Mesendoderm (in vitro differentiated cells): ENCODE data around the gene PHPT1.
"Not testable (repeated sequence)": the region's sequence is repeated elsewhere in the genome, so short reads cannot be mapped to it uniquely, and the experiment has no call there.

ENCODE experiments used
- DNase-seq: peaks from one replicate; pipeline ENCODE4 v3.0.0; 2013
- H2AK5ac ChIP-seq: 2 replicates; pipeline ENCODE4 v1.6.1; 2013; ENCODE audit warnings: low read length, inconsistent platforms
- H2BK120ac ChIP-seq: 2 replicates; pipeline ENCODE4 v1.6.1; 2013; ENCODE audit warnings: low read depth, mild to moderate bottlenecking, low read length, moderate library complexity, mixed read lengths
- H2BK15ac ChIP-seq: replicated peaks from 2 replicates; pipeline ENCODE4 v1.6.1; 2013; ENCODE audit warnings: low read depth, mild to moderate bottlenecking, moderate library complexity
- H2BK5ac ChIP-seq: 2 replicates; pipeline ENCODE4 v1.6.1; 2013; ENCODE audit warnings: low read length, inconsistent platforms
- H3K18ac ChIP-seq: 2 replicates; pipeline ENCODE4 v1.6.1; 2013; ENCODE audit warnings: mild to moderate bottlenecking, low read length, mixed read lengths
- H3K23ac ChIP-seq: one replicate; pipeline ENCODE4 v1.6.1; 2013; ENCODE audit warnings: low read length
- H3K27ac ChIP-seq: 2 replicates; pipeline ENCODE4 v1.5.1; 2013; ENCODE audit warnings: low read depth, mild to moderate bottlenecking, inconsistent platforms, low read length, moderate library complexity
- H3K27me3 ChIP-seq: 2 replicates; pipeline ENCODE4 v1.6.1; 2013; ENCODE audit warnings: low read length, control low read depth, mild to moderate bottlenecking, inconsistent platforms; ENCODE audit not compliant: insufficient read depth, poor library complexity
- H3K36me3 ChIP-seq: 2 replicates; pipeline ENCODE4 v1.6.1; 2013; ENCODE audit warnings: low read length, inconsistent platforms; ENCODE audit not compliant: control insufficient read depth, insufficient read depth
- H3K4ac ChIP-seq: one replicate; pipeline ENCODE4 v1.6.1; 2013; ENCODE audit warnings: low read depth, mild to moderate bottlenecking, low read length, moderate library complexity
- H3K4me1 ChIP-seq: 2 replicates; pipeline ENCODE4 v1.6.1; 2013; ENCODE audit warnings: low read depth, low read length, inconsistent platforms; ENCODE audit not compliant: control insufficient read depth
- H3K4me2 ChIP-seq: 2 replicates; pipeline ENCODE4 v1.6.1; 2013; ENCODE audit warnings: low read length
- H3K4me3 ChIP-seq: 2 replicates; pipeline ENCODE4 v1.5.1; 2013; ENCODE audit warnings: mild to moderate bottlenecking, low read length
- H3K56ac ChIP-seq: one replicate; pipeline ENCODE4 v1.6.1; 2013; ENCODE audit warnings: low read length
- H3K79me1 ChIP-seq: 2 replicates; pipeline ENCODE4 v1.6.1; 2013; ENCODE audit warnings: low read length, inconsistent platforms
- H3K79me2 ChIP-seq: 2 replicates; pipeline ENCODE4 v1.6.1; 2013; ENCODE audit warnings: mild to moderate bottlenecking, low read length; ENCODE audit not compliant: control insufficient read depth, insufficient read depth
- H3K9ac ChIP-seq: 2 replicates; pipeline ENCODE4 v1.6.1; 2013; ENCODE audit warnings: low read length, inconsistent platforms
- H4K5ac ChIP-seq: one replicate; pipeline ENCODE4 v1.6.1; 2013; ENCODE audit warnings: low read length
- H4K8ac ChIP-seq: one replicate; pipeline ENCODE4 v1.6.1; 2013; ENCODE audit warnings: low read depth, mild to moderate bottlenecking, control low read depth, low read length, moderate library complexity
- WGBS: extraction: QIAGEN DNeasy Blood & Tissue Kit; methylation state at CpG from one replicate; pipeline ENCODE4 v1.1.7; 2013; ENCODE audit warnings: low lambda C conversion rate, missing lambda C conversion rate; ENCODE audit not compliant: insufficient coverage; ENCODE audit errors: extremely low coverage; 5-methylcytosine and 5-hydroxymethylcytosine counted together

PHPT1 gene

DNA sequence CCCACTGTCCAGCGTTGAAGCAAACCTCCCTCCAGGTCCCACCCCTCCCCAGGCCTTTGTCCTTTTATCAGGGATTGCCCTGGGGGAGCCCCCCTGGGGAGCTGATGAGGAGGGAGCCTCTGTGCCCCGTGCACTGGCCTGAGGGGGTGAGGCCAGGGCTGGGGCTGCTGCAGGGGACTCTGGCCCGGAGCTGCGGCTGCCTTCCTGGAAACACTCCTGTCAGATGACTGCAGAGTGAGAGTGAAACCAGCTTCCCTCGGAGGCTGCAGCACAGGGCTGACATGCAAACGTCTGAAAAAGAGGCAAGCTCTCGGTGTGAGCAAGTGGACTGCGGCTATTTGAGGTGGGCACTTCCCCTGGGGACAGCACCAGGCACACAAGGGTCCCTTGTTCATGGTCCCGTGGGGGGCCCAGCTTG is 32.5 kb downstream of the PHPT1 start:
- no peaks in the 10 kb centered on the region for H3K79me1 ChIP-seq
- WGBS: no CpG with 5 or more reads among the region's 9 CpGs
- no peak overlapping the region for H2BK5ac ChIP-seq
- no peaks in the 10 kb centered on the region for H3K36me3 ChIP-seq
- H3K4me3 ChIP-seq: no peak overlapping the region
- no peak overlapping the region for H2BK15ac ChIP-seq
- no peak overlapping the region for H3K4ac ChIP-seq
- no peak overlapping the region for H2AK5ac ChIP-seq
- peak overlapping the region; percentile 15 for H3K56ac ChIP-seq
- H3K18ac ChIP-seq: no peak overlapping the region
- H3K9ac ChIP-seq: no peak overlapping the region
- DNase-seq: peak; percentile 25
- no peak overlapping the region for H2BK120ac ChIP-seq
- peaks cover under 1% of the 10 kb centered on the region for H3K79me2 ChIP-seq
- no peaks in the 10 kb centered on the region for H3K27me3 ChIP-seq
- no peak overlapping the region for H4K5ac ChIP-seq
- H4K8ac ChIP-seq: no peak overlapping the region
- no peak overlapping the region for H3K4me2 ChIP-seq
- no peak overlapping the region for H3K23ac ChIP-seq
- H3K27ac ChIP-seq: no peak overlapping the region
- H3K4me1 ChIP-seq: no peaks in the 10 kb centered on the region

DNA sequence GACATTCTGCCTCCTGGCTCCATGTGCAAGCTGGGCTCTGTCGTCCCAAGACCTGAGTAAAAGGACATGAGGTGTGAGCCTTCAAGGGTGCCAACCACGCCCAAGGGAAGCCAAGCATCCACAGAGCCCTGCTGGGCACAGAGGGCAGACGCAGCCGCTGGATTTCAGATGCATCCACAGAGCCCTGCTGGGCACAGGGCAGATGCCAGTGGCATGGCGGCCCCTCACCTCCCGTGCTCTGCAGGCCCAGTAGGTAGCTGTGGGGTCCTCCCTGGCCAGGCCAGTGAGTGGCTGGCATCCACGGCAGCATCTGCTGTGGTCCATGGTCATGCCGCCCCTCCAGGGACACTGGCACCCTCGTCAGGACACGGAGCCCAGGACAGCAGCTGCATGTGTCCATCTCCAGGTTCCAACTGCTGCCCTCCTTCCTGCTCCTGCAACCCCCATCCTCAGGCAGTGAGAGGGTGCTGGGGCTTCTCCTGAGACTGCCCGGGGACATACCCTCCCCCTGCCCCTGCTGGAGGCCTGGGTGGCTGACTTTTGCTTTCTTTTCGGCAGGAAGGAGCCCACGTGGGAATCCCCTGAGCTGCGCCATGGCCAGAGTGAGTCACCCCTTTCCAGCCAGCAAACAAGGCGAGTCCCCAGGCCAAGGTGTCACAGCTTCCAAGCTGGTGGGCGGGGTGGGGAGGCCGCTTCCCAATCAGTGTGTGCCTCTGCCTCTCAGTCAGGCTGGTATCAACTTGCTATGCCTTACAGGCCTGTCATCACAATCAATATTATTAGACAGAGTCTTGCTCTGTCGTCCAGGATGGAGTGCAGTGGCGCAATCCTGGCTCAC is 33.1 kb downstream of the PHPT1 start:
- Histone ChIP-seq H3K27ac (no peak overlapping the region), H3K23ac (no peak overlapping the region), H3K4me1 (no peaks in the 10 kb centered on the region), H2BK15ac (no peak overlapping the region), H2BK5ac (no peak overlapping the region), H3K79me1 (peaks cover 2% of the 10 kb centered on the region), H3K4me2 (no peak overlapping the region), H3K9ac (no peak overlapping the region), H3K56ac (peak overlapping the region; percentile 15), H3K18ac (no peak overlapping the region), H2BK120ac (no peak overlapping the region), H3K79me2 (peaks cover 6% of the 10 kb centered on the region), H4K5ac (no peak overlapping the region), H3K27me3 (no peaks in the 10 kb centered on the region), H2AK5ac (no peak overlapping the region), H3K36me3 (no peaks in the 10 kb centered on the region), H3K4ac (no peak overlapping the region), H4K8ac (no peak overlapping the region), H3K4me3 (no peak overlapping the region)
- no CpG with 5 or more reads among the region's 19 CpGs for WGBS
- peak; percentile 63 for DNase-seq

DNA sequence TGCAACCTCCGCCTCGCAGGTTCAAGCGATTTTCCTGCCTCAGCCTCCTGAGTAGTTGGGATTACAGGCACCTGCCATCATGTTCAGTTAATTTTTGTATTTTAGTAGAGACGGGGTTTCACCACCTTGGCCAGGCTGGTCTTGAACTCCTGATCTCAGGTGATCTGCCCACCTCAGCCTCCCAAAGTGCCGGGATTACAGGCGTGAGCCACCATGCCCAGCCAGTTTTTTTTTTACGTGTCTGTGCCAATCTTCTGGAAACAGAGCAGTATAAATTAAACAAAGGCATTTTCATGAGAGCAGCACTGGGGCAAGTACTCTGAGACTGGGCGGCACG is 33.7 kb downstream of the PHPT1 start:
- not testable (repeated sequence) for H3K4me1 ChIP-seq, H3K36me3 ChIP-seq, H3K18ac ChIP-seq, H4K5ac ChIP-seq, H3K4ac ChIP-seq, H3K23ac ChIP-seq, H3K79me1 ChIP-seq, DNase-seq, H3K79me2 ChIP-seq, H4K8ac ChIP-seq, H3K27me3 ChIP-seq, H3K27ac ChIP-seq, H3K4me2 ChIP-seq, H3K4me3 ChIP-seq, H2BK120ac ChIP-seq, H3K56ac ChIP-seq, H2BK15ac ChIP-seq, H2AK5ac ChIP-seq, H3K9ac ChIP-seq, H2BK5ac ChIP-seq
- WGBS: no CpG with 5 or more reads among the region's 9 CpGs

DNA sequence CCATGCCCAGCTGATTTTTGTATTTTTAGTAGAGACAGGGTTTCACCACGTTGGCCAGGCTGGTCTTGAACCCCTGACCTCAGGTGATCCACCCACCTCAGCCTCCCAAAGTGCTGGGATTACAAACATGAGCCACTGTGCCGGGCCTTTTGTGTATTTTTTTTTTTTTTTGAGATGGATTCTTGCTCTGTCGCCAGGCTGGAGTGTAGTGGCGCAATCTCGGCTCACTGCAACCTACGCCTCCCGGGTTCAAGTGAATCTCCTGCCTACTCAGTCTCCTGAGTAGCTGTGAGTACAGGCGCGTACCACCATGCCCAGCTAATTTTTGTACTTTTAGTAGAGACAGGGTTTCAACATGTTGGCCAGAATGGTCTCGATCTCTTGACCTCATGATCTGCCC is 34.5 kb downstream of the PHPT1 start:
- H3K27me3 ChIP-seq, H2BK15ac ChIP-seq, H3K18ac ChIP-seq, H2BK5ac ChIP-seq, H3K4me1 ChIP-seq, H3K27ac ChIP-seq, H3K23ac ChIP-seq, H3K9ac ChIP-seq, H2BK120ac ChIP-seq, H3K4ac ChIP-seq, H4K8ac ChIP-seq, H3K56ac ChIP-seq, H2AK5ac ChIP-seq, H4K5ac ChIP-seq, H3K79me1 ChIP-seq, DNase-seq, H3K4me3 ChIP-seq, H3K4me2 ChIP-seq, H3K36me3 ChIP-seq: not testable (repeated sequence)
- H3K79me2 ChIP-seq: peaks cover 16% of the 10 kb centered on the region
- WGBS: no CpG with 5 or more reads among the region's 10 CpGs

DNA sequence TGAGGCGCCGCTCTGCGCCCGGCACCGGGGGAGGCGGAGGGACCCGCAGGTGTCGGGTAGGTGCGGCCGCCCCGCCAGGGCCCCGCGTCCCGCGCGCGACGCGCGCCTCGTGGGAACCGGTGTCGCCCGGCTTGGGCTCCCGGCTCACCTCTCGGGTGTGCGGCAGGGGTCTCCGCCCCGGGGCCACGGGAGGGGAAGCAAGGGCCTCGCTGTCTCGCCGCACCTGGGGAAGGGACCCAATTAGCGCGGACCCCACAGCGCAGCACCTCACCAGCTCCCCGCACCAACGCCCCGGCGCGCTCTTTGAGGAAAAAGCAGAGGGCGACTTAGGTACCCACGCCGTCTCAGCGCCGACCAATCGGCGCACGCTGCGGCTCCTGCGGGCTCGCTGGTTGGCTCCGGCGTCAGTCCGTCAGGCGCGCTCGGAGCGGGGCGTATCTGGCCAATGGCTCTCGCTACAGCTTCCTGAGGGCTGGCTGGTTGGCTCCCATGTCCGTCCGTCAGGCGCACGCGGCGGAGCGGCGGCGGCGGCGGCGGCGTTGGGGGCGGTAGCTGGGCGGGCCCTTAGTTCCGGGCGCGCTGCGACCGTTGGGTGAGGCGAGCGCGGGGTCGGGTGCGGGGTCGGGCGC is 36.9 kb downstream of the PHPT1 start, which contains the start of gene TRAF2:
TRAF2 (plus strand) TSS at position 567 of the 629 bp plus-strand sequence. CDS start 12,225 bp downstream, outside the sequence.
- H4K5ac ChIP-seq: no peak within 1 kb of the TSS
- H3K56ac ChIP-seq: peak within 1 kb of the TSS; percentile 97
- H2BK120ac ChIP-seq: no peak within 1 kb of the TSS
- peak within 1 kb of the TSS; percentile 66 for H3K23ac ChIP-seq
- H2AK5ac ChIP-seq: no peak within 1 kb of the TSS
- peaks cover 36% of the 10 kb centered on the region for H3K79me2 ChIP-seq
- H3K79me1 ChIP-seq: peaks cover 15% of the 10 kb centered on the region
- no peak within 1 kb of the TSS for H3K27ac ChIP-seq
- no peaks in the 10 kb centered on the region for H3K36me3 ChIP-seq
- peak; percentile 99 for DNase-seq
- H3K4me3 ChIP-seq: peak within 1 kb of the TSS; percentile 82
- H3K27me3 ChIP-seq: no peaks in the 10 kb centered on the region
- no peaks in the 10 kb centered on the region for H3K4me1 ChIP-seq
- no CpG with 5 or more reads among the region's 88 CpGs for WGBS
- peak within 1 kb of the TSS; percentile 88 for H3K18ac ChIP-seq
- peak within 1 kb of the TSS; percentile 95 for H3K9ac ChIP-seq
- H2BK15ac ChIP-seq: no peak within 1 kb of the TSS
- peak within 1 kb of the TSS; percentile 73 for H3K4me2 ChIP-seq
- peak within 1 kb of the TSS; percentile 59 for H2BK5ac ChIP-seq
- H4K8ac ChIP-seq: no peak within 1 kb of the TSS
- H3K4ac ChIP-seq: peak within 1 kb of the TSS; percentile 82
